Upper lobe of left lung (tissue), 4 donors: ENCODE data around the gene HPCAL1.

Source experiments
- CTCF ChIP-seq, 6 experiments: fragments of 450-650 bp in 4 of 6; fragments of 200-600 bp in 2 of 6; sonication (generic) in 2 of 6; IDR thresholded peaks; one replicate each; pipeline ENCODE4 v1.5.1; 2016 to 2019; ENCODE audit warnings: antibody characterized with exemption in 6 of 6
- POLR2A ChIP-seq, 4 donors: fragments of 450-650 bp; IDR thresholded peaks; one replicate each; pipeline ENCODE4 v1.5.1; 2016 to 2017; ENCODE audit warnings: antibody characterized with exemption in 4 of 4, mild to moderate bottlenecking in 2 of 4

DNA sequence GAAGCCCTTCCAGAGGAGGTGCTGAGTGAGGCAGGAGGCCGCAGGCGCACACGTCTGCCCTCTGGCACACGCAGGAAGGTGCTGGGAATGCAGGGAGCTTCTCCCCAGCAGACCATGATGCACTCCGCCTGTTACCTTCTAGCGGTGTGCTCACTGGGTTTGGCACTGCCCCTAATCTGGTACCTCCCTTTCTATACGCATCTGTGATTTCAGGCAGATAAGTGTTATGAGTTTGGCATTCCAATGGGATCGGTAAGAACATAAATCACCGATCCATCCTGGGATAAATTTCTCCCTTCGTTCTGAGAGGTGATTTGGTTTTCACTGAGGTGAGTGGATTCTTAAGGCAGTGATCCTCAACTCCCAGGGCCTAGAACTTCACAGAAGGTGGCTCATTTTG lies 110.8 kb downstream of the HPCAL1 start:
- TF ChIP-seq CTCF (IDR thresholded peaks at IDR 0.05), result no peak
- no peak for TF ChIP-seq POLR2A (IDR thresholded peaks at IDR 0.05)
